Fibroblast of skin of back (primary cell): ENCODE measurements around the gene AXIN1.

Experiments used
- DNase-seq: peaks from one replicate; pipeline ENCODE4 v3.0.0-alpha.2; 2013

The AXIN1 gene

DNA sequence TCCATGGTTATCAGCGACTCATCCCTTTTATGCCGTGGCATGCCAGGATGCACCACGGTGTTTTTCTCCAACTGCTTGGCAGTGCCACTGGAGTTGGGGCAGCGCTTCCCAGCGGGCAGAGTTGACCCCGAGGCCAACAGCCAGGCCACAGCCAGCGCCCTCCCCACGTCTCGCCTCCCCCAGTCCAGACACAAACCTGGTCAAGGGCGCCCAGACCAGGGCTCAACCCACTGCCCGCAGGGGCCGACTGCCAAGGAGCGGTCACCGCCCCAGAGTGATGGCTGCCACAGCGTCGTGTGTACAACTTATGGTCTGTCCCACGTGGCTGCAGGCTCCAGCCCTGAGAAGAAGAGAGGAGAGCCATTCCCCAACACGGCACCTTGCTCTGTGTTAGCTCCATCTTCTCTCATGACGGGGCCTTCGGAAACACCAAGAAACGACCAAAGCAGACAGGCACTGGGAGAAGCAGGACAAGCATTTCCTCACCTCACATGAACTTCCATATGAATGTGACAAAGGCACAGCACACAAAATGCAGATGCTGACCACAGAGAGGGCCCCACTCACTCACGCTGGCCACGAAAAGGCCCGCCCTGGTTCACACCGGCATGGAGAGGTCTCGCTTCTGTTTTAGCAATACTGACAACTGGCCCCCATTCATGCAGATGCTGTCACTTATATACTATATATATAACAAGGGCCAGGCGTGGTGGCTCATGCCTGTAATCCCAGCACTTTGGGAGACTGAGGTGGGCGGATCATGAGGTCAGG lies 27.0 kb downstream of the AXIN1 start:
- no peak for DNase-seq

DNA sequence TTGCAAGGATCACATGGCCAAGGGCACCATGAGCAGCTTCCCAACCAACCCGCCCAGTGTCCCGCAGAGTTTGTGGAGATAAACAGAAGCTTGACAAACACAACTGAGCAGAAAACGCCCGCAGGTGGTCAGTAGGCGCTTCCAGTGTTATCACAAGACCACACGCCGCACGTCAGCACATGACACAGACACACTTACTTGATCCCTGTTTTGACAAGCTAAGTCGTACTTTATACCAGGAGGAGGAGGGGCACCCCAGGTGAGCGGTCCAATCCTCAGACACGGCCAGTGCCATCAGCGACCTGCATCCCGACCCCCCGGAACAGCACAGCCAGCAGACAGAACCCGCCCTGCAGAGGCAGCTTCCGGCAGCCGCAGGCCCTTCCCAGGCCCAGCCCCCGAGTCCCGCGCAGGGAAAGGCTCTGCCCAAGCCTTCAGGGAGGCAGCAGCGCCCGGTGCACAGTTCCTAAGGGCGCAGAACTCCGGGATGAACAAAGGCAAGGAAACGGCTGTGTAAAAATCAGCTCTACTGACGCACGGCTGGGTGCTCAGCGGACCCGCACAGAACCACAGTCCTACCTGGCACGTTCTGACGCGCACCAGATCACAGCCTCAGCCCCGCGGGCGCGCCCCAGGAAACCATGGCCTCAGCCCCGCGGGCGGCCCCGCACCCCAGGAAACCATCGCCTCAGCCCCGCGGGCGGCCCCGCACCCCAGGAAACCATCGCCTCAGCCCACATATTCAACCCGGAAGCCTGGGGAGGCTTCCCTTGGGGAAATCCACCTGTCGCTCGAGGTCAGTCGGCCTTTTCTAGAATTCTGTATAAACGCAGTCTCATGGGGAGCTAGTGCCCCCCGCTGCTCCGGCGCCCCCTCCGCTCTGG lies 27.8 kb downstream of the AXIN1 start:
- no peak for DNase-seq

DNA sequence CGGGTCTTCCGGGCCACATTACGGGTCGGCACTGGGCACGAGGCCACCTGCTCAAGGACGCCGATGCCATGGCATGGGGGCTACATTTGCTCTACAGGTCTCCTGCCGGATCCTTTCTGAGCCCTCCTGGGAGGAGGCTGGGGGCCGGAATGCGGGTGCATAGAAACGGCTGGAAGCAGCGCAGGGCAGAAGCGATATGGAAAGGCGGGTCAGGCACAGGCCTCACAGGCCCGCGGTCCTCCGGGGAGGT lies 28.4 kb downstream of the AXIN1 start:
- no peak for DNase-seq

DNA sequence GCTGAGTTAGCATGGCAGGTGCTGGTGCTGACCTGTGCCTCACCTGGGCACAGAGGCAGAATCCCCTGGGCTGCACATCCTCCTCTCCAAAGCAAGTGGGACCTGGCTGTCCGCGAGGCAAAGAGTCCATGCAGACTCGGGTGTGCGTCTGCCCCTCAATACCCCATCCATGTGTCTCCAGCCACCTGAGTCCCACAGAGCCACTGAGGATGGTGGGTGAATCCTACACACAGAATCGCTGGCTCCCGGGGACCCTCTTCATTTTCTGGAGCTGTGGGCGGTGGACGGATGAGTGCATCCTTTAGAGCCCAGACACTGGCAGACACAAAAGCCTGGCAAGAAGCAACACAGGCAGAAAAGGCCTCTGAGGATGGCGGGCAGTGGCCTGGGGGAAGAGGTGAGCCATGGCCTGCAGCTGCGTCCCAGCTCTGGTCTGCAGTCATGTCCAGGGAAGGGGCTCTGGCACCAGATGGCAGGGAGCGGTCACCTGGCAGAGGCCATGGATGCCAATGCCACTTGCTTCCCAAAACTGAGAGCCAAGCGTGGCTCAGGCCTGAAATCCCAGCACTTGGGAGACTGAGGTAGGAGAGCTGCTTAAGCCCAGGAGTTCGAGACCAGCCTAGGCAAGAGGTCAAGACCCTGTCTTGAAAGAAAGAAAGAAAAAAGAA lies 29.9 kb downstream of the AXIN1 start:
- no peak for DNase-seq

DNA sequence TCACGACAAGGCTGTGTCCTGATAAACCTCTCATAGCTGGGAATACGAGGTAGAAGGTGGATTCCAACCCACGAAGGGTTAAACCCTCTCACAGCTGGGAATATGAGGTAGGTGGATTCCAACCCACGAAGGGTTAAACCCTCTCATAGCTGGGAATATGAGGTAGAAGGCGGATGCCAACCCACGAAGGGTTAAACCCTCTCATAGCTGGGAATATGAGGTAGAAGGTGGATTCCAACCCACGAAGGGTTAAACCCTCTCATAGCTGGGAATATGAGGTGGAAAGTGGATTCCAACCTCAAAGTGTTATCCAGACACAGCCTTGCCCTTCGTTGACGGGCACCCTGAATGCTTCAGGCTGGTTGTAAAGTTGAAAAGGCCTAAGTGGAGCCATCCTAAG lies 31.0 kb downstream of the AXIN1 start:
- no peak for DNase-seq

DNA sequence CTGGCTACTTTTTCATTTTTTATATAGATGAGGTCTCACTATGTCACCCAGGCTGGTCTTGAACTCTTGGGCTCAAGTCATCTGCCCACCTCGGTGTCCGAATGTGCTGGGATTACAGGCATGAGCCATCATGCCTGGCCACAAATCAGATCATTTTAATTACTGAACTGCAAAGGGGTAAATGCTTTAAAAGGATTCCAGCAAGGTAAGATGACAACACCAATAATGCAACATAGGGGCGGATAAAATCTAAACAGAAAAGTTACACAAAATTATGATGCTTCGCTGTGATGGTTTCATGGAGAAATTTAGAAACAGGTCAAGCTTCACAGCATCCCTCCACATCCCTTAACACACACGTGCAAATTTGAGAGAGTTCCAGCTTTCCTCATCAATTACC lies 32.3 kb downstream of the AXIN1 start:
- no peak for DNase-seq

DNA sequence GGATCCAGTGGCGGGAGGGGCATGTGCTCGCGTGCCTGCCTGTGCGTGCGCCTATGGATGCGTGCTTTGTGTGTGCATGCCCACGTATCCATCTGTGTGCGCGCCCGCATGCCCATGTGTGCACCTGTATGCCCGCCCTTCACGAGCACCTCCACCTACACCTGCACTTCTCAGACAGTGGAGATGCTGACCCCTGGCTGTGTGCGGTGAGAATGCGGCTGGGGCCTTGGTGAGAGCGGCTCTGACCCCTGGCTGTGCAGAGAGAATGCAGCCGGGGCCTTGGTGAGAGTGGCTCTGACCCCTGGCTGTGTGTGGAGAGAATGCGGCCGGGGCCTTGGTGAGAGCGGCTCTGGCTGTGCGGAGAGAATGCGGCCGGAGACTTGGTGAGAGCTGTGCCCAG lies 33.9 kb downstream of the AXIN1 start:
- DNase-seq = no peak

DNA sequence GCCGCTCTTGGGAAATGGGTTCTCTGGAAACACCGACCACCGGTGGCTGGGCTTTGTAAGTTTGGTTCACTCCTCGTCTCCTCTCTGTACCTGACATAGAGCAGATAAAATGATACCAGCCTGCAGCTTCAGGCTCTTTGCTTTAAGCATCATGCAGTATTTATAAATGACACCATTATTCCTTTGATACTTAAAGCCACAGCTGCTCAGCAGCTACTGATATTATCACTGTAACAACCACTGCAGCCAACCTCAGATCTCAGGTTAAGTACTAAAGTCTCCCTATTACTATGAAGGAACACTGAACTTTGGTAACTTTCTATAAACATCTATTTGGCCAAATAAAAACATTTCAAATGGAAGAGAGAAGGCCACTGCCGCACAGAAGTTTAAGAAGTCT lies 34.9 kb downstream of the AXIN1 start:
- no peak for DNase-seq

DNA sequence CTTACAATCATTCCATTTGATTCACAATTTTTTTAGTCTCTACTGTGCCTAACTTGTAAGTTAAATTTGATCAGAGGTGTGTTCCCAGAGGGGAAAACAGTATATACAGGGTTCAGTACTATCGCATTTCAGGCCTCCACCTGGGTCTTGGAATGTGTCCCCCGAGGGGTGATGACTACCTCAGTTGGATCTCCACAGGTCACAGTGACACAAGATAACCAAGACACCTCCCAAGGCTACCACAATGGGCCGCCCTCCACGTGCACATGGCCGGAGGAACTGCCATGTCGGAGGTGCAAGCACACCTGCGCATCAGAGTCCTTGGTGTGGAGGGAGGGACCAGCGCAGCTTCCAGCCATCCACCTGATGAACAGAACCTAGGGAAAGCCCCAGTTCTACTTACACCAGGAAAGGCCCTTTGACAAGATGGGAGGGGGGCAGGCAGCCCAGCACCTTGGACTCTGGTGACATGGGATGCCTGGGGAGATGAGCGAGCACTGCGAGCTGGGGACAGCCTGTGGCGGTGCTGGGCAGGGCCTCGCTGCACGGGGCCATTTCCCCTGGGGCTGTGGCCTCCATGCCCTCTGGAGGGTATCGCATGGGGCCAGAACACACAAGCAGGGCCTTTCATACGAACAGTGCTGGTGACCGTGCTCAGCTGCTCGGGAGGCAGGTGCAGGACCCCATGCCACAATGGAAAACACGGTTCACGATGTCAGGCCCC lies 35.6 kb downstream of the AXIN1 start:
- DNase-seq = no peak

DNA sequence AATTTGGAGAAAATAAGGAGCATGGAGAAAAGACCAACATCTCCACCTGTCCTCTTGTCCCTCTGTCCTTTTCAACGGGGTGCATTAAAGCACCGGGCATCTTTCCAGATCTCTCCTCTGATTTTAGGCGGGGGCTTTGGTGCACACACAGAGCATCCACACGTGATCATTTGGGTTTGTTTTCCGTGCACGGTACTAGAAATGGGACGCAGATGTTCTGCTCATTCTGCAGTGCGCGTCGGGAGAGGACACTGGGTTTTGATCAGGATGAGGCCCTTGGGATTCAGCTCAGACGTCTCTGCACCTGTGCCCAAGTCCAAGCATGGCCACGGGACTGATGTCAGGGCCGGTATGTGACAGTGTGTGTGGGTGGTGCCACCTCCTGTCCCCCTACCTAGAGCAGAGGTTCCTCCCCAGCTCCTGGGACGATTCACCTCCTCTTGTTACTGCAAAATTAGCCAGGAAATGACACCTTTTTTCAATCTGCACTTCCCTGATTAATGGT lies 37.7 kb downstream of the AXIN1 start:
- no peak for DNase-seq

DNA sequence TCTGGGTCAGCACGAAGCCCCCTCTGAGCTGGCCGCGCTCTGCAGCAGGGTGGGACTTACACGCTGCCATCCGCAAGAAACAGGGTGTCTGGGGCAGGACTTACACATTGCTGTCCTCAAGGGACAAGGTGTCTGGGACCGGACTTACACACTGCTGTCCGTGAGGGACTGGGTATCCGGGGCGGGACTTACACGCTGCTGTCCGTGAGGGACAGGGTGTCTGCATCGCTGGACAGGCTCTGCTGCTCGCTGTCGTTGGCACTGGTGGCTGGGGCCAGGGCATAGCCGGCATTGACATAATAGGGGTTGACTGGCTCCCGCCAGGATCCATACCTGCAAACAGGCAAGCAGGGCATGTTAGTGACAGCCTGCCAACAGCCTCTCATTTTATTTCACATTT lies 38.2 kb downstream of the AXIN1 start:
- no peak for DNase-seq

DNA sequence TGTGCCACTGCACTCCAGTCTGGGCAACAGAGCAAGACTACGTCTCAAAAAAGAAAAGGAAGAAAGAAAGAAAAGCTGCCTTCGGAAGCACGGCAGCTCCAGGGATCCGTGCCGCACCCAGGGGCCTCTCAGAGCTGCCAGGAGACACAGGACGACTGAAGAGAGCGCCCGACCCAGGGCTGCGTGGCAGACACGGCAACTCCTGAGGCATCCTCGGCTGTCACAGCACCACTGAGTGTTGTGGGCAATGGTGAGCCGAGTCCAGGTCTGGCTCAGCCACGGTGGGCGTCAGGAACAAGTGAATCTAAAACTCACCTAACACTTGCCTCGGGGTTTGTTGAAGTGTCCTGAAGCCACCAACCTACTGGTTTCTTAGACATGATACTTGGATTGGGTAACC lies 40.8 kb downstream of the AXIN1 start:
- no peak for DNase-seq

DNA sequence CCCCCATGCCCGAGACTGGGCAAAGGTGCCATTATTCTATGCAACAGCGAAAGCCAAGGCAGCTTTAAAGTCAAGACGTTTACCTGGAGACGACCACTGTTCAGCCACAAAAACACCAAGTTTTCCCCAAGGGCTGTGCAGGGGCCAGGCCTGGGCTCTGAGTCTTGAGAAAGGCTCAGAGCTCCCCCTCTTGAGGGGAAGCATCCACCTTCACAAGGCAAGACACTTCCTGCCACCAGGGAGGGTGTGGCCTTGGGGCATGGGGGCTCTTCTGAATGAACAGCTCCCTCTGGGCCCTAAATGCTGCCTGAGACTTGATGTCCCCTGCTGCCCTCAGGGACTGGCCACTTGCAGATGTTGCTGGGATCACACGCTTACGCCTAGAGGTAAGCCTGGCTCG lies 43.0 kb downstream of the AXIN1 start:
- DNase-seq = no peak

DNA sequence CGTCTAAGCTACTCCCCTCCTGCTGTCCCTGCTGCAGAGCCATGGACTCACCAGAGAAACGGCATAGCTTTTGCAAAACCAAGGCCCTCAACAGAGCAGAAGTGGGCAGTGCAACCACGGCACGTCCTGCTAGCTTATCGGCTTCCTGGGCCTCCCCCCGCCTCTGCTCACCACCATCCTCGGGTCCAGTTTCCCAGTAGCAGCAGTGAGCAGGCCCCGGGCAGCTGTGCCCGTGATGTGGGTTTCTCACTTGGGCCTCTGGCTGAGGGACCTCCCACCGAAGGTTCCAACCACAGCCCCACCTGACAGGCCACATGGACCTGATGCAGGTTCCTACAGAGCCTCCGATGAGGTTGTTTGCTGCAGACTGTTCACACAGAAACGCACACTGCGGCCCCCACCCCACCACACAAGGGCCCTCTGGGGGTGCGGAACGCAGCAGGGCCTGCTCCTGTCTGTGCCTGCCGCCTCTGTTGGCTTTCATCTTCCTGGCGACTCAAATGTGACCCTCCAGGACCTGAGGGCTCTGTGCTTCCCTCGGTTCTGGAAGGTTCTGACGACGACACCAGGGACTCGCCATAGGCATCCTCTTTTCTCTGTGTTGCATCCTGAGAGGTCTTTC lies 44.7 kb downstream of the AXIN1 start:
- no peak for DNase-seq

DNA sequence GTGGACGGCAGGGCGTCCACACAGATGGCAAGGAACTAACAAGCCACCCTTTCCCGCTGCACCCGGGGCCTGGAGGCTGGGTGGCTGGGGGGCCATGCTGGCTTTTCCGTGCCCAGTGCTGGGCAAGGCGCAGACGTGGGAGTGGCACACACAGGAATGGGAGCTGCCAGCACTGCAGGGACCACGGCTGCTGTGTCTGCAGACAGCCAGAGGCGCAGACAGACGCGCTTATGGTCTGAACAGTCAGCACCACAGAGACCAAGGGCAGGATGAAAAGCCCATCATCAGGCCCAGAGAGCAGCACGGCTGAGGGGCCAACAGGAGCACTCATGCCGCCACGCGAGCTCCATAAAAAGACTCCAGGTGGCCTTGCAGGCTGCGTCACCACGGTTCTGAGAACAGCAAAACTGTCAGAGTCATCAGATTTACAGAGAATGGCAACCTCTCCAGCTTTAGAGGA lies 45.6 kb downstream of the AXIN1 start:
- DNase-seq = no peak

DNA sequence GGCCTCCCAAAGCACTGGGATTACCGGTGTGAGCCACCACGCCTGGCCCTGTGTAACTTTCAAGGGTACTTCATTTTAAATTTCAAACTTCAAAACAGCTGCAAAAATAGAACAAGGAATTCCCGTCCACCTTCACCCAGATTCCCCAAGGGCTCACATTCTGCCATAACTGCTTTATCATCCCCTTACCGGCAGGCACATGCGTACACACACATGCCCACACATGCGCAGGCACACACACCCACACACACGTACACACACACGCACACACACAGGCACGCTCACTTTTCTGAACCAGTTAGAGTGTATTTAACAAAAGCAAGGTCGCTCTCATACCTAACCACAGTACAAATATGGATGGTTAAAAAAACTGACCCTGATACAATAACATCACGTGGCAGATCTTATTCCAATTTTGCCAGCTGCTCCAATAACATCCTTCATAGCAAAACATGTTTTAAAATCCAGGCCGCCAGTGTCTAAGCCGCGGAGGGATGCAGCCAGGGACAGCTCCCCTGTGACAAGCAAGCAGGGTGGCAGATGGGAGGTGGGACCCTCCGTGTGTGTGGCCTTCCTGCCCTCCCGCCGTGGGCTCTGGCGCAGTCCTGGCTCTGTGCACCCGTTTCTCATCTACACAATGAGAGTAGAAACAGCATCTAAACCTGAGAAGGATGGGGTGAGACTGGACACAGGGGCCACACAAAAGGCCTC lies 46.5 kb downstream of the AXIN1 start:
- DNase-seq = no peak

DNA sequence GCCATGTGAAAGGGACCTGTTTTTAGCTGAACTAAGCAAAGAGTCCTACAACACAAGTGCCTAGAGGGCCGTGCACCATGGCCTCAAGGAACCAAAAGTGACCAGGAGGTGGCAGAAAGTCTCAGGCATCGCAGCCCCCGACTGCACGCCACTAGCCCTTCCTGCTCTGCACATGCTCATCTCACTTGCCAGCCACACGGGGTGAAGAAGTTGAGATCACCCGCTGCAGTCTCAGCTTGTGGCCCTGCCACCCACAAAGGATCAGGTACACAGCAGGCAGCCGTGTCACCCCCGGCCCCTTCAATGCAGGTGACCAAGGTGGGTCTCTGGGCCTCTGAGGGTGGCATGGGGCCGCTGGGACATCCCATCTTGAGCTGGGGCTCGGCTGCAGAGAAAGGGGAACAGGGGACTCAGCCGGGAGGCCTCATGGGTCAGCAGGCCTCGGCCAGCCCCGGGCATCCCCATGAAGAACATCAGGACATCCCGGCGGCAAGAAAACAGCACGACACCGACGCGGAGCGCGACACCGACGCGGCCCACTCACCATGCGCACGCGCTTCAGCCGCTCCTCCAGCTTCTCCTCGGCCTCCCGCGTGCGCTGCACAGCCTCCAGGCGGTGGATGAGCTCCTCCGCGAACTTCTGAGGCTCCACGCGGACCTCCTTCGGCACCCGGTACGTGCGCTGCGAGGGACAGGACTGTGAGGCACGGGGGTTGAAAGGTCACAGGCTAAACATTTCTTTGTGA lies 48.6 kb downstream of the AXIN1 start:
- no peak for DNase-seq

DNA sequence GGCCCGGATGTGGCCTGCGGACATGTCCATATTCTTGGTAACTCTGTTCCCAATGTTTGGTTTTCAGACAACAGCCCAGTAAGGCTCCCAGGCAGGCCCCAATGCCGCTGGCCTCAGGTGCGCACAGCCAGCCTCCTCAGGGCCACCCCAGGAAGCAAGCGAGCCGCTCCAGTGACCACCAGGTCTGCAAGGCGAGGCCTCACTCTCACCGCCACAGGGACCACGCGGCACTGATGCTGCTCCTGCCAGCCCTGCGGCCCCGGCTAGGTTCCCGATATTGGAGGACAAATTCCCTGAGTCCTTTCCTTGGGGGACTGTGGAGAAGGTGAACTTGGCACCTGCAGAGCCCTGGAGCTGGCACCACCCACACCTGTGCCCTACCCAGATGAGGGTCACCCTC lies 50.6 kb downstream of the AXIN1 start:
- no peak for DNase-seq

DNA sequence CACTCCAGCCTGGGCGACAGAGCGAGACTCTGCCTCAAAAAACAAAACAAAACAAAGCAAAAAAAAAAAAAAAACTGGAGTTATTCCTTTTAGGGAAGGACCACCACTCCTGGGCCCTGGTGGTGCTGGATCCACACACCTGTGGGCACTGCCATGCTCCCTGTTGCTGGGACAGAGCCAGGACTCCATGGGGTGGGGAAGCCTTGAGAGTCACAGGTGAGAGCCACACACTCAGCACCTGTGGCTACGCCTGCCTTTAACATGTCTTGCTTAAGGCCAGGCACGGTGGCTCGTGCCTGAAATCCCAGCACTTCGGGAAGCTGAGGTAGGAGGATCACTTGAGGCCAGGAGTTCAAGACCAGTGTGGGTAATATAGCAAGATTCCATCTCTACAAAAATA lies 51.3 kb downstream of the AXIN1 start:
- no peak for DNase-seq

DNA sequence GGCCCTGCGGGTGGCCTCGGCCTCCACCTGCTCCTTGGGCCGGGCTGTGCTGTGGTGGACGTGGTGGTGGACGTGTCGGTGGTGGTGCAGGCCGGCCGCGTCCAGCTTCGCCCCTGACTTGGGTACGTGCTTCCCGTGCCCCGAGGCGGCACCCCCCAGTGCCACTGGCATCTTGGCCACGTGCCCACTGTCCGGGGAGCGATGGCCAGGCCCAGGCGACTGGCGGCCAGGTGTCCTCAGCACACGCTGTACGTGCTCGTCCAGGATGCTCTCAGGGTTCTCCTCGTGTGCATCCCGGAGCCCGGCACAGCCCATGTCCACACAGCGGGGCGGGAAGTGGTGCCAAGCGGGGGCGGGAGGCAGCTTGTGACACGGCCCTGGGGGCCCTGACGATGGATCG lies 54.7 kb downstream of the AXIN1 start:
- DNase-seq = no peak
